Stimulated activated CD8-positive, alpha-beta memory T cell treated with anti-CD3 and anti-CD28 coated beads, Interleukin-4, amount 100 ng/mL, for 1 hour (primary cell): Measurements from ENCODE around the gene LRRC8C.

Experiments used
- DNase-seq, 2 donors: peaks; one replicate each; pipeline ENCODE4 v3.0.0-alpha.2; 2020; ENCODE audit warnings: low read depth in 2 of 2, low spot score in 1 of 2

LRRC8C gene

GRCh38 chr1:89633248-89633799 is 404 bp downstream of the LRRC8C start:
- peak in 1 of 2 donors; percentile 38 for DNase-seq

DNA sequence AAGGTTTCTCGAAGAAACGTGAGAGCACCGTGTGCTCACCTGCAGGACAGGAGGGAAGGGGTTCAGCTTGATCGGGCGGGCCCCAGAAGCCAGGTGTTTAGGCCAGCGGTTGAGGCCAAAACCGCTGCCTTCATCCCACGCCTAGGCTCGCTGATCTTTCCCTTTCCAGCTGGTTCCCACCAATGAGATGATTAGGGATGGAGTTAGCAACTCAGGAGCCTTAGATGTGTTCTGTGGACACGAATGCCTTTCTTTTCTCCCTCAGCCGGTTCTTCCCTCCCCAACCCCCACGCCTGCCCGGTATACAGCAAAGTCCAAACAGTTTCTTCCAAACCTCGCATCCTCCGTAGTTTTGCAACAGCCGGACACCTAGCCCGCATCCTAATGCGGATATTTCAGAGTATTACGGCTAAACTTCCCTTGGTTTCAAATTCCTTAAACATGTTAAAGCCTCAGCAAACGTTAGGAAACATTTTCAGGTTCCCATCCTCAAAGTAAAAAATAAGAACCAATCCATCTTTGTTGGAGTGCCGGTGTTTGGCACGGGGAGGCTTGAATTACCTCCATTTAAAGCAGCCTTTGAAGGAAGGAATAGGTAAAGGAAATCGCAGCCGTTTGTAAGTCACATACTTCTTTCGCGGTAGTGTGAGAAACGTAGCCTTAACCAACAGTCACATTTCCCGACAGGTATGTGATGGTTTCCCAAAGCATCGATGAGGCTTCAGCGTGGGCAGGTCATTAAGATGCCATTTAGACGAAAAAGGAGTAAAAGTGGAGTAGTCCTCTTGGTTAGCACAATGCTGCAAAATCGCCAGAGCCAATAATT is 1.1 kb downstream of the LRRC8C start:
- no peak for DNase-seq

GRCh38 chr1:89635825-89636815 is 3.2 kb downstream of the LRRC8C start:
- no peak for DNase-seq

- DNase-seq, result no peak
These were observed 4.6 kb downstream of the LRRC8C start for GRCh38 chr1:89637496-89637895.

DNA sequence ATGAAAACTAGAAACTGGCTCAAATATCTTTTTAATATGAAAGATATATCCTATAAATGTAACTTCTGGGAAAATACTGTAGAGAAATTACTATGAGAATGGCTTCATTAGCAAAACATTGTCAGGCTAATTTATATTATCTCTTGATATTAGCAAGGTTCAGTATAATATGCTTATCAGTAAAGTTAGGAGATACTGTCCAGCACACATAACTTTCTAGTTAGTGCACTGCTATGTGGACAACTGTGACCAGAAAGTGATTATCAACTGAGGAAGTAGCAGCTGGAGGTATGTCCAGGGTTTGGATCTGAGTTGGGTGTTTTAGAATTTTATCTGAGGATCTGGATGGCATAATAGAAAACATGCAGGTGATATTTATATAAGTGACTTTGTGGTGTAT is 7.5 kb downstream of the LRRC8C start:
- DNase-seq, result no peak

GRCh38 chr1:89641781-89642180 is 8.9 kb downstream of the LRRC8C start:
- DNase-seq, result no peak

DNA sequence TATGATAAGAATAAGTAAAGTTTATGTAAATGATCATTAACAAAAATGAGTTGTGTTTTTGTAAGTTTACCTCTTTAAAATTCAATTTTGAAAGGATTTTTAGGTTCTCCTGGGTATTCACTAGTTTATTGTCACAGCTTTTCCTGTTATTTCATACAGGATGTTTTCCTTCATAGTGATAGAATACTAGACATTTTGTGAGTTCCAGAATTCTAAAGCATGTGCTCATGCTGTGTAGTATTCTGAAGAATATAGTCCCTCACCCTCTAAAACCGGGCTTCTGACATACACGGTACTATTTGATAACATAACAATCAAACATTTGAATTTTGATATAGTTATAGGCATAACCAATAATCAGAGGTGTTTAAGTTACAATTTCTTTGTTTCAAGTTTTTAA is 10.7 kb downstream of the LRRC8C start:
- no peak for DNase-seq

- no peak for DNase-seq
These were observed 11.3 kb downstream of the LRRC8C start for GRCh38 chr1:89644119-89644814.

DNA sequence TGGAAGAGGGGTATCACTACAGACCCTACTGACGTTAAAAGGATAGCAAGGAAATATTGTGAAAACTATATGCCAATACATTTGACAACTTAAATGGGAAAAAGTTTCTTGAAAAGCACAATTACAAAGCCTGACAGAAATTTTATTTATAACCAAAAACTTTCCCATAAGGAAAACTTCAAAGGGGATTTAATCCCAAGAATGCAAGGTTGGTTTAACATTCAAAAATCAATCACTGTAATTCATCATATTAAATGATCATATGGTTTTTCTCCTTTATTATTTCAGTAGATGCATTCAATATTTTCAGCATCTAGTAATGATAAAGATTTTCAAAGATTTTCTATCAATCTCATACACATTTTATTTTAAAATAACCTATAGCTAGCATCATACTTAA is 13.3 kb downstream of the LRRC8C start:
- DNase-seq, result no peak

DNA sequence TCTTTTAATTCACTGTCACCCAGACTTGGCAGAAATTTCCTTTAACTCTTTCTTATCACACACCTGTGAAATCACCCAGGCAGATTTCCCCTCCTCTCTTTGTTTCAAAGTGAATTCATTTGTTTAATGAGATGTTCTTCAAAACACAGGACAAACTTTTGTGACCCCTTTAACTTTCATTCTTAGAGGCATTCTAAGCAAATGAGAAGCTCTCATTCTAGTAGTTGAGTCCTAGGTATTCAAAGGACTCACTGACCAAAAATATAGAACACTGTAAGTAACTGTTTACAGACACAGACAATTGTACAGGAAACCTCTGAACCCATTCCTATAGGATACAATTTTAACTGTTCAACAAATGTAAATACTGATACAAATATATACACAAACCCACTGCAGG is 16.9 kb downstream of the LRRC8C start:
- no peak for DNase-seq

DNA sequence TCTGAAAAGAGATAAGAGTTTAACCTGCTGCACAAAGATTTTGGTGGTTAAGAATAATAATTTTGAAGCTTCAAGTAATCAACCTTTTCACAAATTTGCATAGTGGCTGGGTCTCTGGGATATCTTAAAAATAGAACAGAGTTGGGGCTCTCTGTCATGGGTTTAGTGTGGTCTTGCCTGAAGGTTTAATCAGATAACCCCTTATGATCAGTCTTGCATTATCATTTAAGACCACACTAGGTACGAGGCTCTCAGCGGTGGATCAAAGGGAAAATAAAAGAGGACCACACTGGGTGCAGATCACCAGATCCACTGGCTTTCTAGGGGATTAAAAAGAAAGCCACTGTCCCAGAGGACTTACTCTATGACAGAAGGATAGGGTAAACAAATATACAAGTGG is 19.5 kb downstream of the LRRC8C start:
- DNase-seq, result no peak

- no peak for DNase-seq
These were observed 25.0 kb downstream of the LRRC8C start for GRCh38 chr1:89657886-89658285.

GRCh38 chr1:89659322-89660081 is 26.6 kb downstream of the LRRC8C start:
- DNase-seq, result no peak

- DNase-seq, result no peak
These were observed 27.5 kb downstream of the LRRC8C start for GRCh38 chr1:89660224-89661061.

DNA sequence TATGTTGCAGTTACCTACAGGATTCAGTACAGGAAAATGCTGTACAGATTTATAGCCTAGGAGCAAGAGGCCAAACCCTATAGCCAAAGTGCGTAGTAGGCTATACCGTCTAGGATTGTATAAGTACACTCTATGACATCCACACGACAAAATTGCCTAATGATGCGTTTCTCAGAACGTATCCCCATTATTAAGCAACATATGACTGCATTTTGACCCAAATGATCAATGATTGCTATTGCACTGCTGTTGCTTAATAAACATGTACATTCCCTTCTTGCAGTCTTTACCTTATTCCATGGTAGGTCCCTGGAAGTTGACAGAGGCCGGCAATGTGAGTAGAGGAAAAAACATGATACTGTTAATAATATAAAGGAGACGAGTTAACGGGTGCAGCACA is 33.0 kb downstream of the LRRC8C start:
- DNase-seq, result no peak

- DNase-seq, result no peak
These were observed 33.7 kb downstream of the LRRC8C start for GRCh38 chr1:89666640-89667039.

DNA sequence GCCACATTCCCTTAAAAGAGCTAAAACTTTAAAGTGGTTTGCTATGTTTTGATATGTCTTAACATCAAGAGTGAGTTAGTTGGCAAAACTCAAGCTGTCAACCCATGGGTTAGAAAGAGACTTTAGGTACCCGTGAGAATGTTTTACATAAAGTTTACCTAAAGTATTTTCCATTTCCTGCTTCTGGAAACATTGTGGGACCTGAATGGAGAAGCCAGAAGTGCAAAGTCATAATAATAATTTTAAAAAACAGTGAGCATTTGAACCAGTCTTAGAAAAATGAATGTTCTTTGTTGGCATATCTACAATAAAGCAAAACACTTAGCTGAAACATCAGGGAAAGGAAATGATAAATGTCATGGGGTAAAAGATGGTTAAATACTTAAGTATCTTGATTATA is 34.8 kb downstream of the LRRC8C start:
- DNase-seq, result no peak

GRCh38 chr1:89668961-89669360 is 36.0 kb downstream of the LRRC8C start:
- no peak for DNase-seq

DNA sequence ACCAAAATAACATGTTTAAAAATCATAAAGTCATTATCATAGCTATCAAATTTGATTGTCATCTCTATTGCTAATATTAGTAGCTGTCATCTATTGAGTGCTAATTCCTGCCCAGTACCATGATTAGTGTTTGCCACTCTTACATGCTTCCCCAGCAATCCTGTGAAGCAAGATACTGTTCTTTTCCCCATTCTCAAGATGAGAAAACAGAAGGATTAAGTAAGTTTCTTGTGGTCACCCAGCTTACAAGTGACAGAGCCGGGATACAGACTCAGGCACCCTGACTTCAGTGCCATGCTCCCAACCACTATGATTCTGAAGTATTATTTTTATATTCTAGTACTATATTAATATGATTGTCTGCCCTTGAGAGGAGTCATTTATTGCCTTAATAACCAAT is 36.5 kb downstream of the LRRC8C start:
- no peak for DNase-seq

GRCh38 chr1:89670163-89670562 is 37.2 kb downstream of the LRRC8C start:
- DNase-seq, result no peak
